ENCODE results near the gene HOXC5.

HOXC5 gene

GRCh38 chr12:54047160-54047963, 14.5 kb downstream of the HOXC5 start:
- no peak for DNase-seq (ENCODE audit: low read depth)

DNA sequence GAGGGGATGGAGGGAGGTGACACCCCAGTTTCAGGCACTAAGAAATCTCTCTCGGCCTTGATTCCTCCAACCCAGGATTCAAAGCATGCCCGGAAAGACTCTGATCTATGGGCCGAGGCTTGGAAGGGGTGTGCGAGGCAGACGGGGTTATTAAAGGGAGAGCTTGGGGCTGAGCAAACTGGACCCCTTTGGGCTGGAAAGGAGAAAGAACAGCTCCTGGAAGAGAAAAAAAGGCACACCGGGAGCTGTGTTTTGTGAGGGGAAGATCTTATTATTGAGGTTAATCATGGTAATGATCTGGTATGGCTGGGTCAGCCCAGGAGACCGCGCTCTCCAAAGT, 15.1 kb downstream of the HOXC5 start:
- no peak for DNase-seq (ENCODE audit: low read depth)

GRCh38 chr12:54048406-54049093, 15.7 kb downstream of the HOXC5 start:
- no peak for DNase-seq (ENCODE audit: low read depth)

GRCh38 chr12:54049108-54049507, 16.3 kb downstream of the HOXC5 start:
- DNase-seq (ENCODE audit: low read depth): no peak

GRCh38 chr12:54050482-54050810, 17.6 kb downstream of the HOXC5 start:
- DNase-seq (ENCODE audit: low read depth): no peak

GRCh38 chr12:54051026-54051842, 18.4 kb downstream of the HOXC5 start:
- DNase-seq (ENCODE audit: low read depth): no peak

- DNase-seq (ENCODE audit: low read depth): no peak
Observed at GRCh38 chr12:54051874-54052437, 19.1 kb downstream of the HOXC5 start.

GRCh38 chr12:54052438-54053002, 19.7 kb downstream of the HOXC5 start:
- DNase-seq (ENCODE audit: low read depth): no peak

DNA sequence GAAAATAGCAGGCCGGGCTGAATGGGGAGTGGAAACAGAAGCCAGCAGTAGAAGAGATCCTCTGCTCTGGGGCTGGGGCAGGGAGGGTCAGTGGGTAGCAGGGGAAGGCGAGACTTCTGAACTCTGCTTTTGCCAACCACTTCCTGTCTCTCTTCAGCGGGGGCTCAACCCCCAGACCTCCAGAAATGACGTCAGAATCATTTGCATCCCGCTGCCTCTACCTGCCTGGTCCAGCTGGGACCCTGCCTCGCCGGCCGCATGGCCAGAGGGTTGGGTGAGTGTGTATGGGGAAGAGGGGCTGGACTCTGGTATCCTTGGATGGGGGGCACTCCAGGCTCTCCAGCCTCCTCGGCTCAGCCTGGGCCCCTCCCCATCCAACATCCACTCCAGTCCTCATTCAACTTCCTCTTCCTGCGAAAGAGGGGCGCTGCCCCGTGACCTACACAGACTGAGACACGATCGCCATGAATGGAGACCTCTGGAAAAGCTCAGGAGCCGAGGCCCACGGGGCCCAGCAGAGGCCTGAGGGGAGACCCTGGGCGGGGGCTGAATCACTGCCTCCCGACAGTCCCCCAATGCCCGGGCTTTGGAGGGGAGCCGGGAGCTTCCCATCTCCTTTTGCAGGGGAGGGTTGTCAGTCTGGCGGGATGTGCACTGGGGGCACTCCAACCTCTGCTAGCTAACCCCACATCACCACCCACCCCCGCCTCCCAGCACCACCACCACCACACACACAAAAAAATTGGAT, 20.3 kb downstream of the HOXC5 start:
- DNase-seq (ENCODE audit: low read depth): no peak

GRCh38 chr12:54053751-54054741, 21.2 kb downstream of the HOXC5 start, which contains the start of gene HOXC4:
Gene HOXC4, plus strand, starts transcription at chr12:54053835. Its CDS starts 88 bp downstream, at chr12:54053923.
- DNase-seq (ENCODE audit: low read depth): no peak

DNA sequence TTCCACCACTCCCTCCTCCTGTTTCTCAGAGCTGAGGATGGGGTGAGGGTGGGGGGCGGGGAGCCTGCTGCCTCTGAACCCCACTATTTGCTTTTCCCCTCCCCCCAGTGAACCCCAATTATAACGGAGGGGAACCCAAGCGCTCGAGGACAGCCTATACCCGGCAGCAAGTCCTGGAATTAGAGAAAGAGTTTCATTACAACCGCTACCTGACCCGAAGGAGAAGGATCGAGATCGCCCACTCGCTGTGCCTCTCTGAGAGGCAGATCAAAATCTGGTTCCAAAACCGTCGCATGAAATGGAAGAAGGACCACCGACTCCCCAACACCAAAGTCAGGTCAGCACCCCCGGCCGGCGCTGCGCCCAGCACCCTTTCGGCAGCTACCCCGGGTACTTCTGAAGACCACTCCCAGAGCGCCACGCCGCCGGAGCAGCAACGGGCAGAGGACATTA, 21.9 kb downstream of the HOXC5 start:
- DNase-seq (ENCODE audit: low read depth): no peak

GRCh38 chr12:54055552-54055951, 22.7 kb downstream of the HOXC5 start:
- no peak for DNase-seq (ENCODE audit: low read depth)

- no peak for DNase-seq (ENCODE audit: low read depth)
Observed at GRCh38 chr12:54056110-54056509, 23.3 kb downstream of the HOXC5 start.

DNA sequence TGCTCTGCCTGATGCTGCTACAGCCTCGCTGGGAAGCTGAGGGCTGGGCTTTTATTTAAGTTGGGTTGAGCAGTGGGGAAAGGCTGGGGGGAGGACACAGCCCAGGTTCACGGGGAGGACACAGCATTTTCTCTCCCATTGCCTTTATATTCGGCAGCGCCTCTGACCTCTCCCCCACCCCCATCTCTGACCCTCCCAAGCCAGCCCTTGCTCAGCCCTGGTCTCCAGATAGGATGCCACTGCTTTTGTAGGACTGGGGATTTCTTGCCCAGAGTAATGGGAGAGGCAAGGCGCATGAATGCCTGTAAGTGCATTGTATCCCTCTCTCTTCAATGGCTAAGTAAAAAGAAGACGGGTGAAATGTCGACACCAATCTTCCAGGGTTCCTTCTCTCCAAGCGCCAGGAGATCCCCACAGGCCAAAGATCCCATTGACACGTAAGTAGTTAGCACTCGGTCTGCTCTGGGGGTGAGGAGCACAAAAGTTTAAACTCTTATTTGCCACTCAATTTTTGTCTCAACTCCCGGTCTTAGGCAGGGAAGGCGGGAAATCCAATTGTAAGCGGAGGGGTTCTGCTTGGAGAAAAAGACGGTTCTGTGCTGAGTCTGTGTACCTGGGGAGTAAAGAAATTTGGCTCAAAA, 25.4 kb downstream of the HOXC5 start:
- no peak for DNase-seq (ENCODE audit: low read depth)

- DNase-seq (ENCODE audit: low read depth): no peak
Observed at GRCh38 chr12:54059668-54060067, 26.8 kb downstream of the HOXC5 start.

GRCh38 chr12:54060174-54060974, 27.5 kb downstream of the HOXC5 start:
- DNase-seq (ENCODE audit: low read depth): no peak

DNA sequence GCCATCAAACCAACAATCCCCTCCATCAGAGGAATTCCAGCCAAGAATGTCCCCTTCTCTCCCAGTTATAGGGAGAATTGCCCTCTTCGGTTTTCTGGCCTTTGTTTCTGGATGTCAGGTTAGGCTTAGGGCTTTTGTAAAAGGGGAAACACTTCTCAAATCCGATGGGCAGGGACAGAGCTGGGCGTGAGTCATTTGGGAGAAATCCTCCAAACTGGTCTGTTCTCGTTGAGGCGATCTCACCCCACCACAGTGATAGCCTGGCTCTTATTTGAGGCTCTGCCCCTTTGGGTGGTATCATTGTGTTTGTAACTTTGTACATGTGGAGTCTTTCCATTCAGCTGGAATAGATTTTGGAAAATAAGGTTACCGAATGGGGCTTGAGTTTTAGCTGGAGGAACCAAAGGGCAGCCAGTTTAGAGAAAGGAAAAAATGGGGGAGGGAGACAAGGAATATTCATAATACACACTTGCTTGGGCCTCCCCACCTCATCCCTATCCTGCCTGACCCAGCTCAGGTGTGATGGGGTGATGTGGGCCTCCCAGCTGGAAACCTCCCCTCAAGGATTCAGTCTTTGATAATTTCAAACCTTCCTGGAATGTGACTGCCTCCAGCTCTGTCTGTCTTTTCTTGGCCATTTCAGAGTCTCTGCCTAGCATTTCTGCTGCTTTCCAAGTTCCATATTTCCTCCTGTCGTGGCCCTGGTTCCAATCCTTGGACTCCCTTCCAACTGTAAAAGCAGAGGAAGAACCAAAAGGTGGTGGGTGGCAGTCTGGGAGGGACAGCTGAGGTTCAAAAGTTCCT, 28.3 kb downstream of the HOXC5 start:
- no peak for DNase-seq (ENCODE audit: low read depth)

- DNase-seq (ENCODE audit: low read depth): no peak
Observed at GRCh38 chr12:54065677-54066076, 32.8 kb downstream of the HOXC5 start.

Measured in activated T-cell treated with anti-CD3 and anti-CD28 coated beads for 48 hours (primary cell).